Right ventricle myocardium inferior (tissue), 1 donor: Measurements from ENCODE around the gene ERVK3-1. TPM values are rescaled to one million over a fixed set of nuclear protein-coding genes. Genes with fewer than 3 reads are reported as not detected.
"Not testable (repeated sequence)": the region's sequence is repeated elsewhere in the genome, so short reads cannot be mapped to it uniquely, and the experiment has no call there.

Experiments
- ATAC-seq: fragments of 200-7000 bp; cut with Tn5 transposase; one replicate; pipeline ENCODE4 v1.9.1; 2020; ENCODE audit warnings: mild to moderate bottlenecking, moderate library complexity
- DNase-seq: peaks from one replicate; pipeline ENCODE4 v3.0.0; 2021; ENCODE audit errors: missing footprints
- intact Hi-C: fragments of 100-400 bp; cut with DNase I; formaldehyde crosslinking; loops from one replicate; pipeline ENCODE4 v1.11.0; 2022
- long read RNA-seq: library from polyadenylated mRNA; unstranded; transcript quantifications from one replicate; pipeline ENCODE4 v2.0.0, GENCODE V29; 2021
- total RNA-seq: library from RNA; stranded (reverse); fragmentation: NEBNext Ultra II Directional; extraction: Animal tissue kit (Norgen Biotek cat#: 25700); gene quantifications from one replicate; pipeline ENCODE4 v1.2.1, GENCODE V29; 2021
- donor health status: DM: no; HTN: yes; CAD: no; lungs with severe emphysema.

The ERVK3-1 gene
- 21.7 TPM for total RNA-seq
- long read RNA-seq, transcript ERVK3-1-201 (4 exons, 1,469 nt): major isoform, 11 of 15 reads
- long read RNA-seq, partial matches to known transcripts: 0 of 15 reads
- long read RNA-seq, other reads (novel, unspliced or antisense): 0 of 15 reads

- intact Hi-C loops: loop anchor here (10.0 kb wide), 1 partner anchor 80 kb away; the partner anchor contains the start of gene ZNF544
- peak; percentile 100 for ATAC-seq
- peak; percentile 99 for DNase-seq
These were observed at the start of gene ERVK3-1 for GRCh38 chr19:58305065-58305931. TSS of gene ERVK3-1 (plus strand) at chr19:58305377. CDS start at chr19:58312169, 6,792 bp downstream.

GRCh38 chr19:58258259-58258658 lies 46.9 kb upstream of the ERVK3-1 start:
- DNase-seq, ATAC-seq: not testable (repeated sequence)
- intact Hi-C loops: loop anchor here (10.0 kb wide), 1 partner anchor 63 kb away; no protein-coding TSS in a partner anchor

GRCh38 chr19:58261600-58261967 lies 43.6 kb upstream of the ERVK3-1 start:
- ATAC-seq (no peak), DNase-seq (no peak)
- intact Hi-C loops: loop anchor here (10.0 kb wide), 1 partner anchor 287 kb away; the partner anchor contains the start of gene C19orf18

- ATAC-seq: no peak
- no peak for DNase-seq
- intact Hi-C loops: loop anchor here (10.0 kb wide), 1 partner anchor 287 kb away; the partner anchor contains the start of gene C19orf18
These were observed 42.9 kb upstream of the ERVK3-1 start for GRCh38 chr19:58261968-58262921.

- intact Hi-C loops: loop anchor here (10.0 kb wide), 1 partner anchor 288 kb away; the partner anchor contains the start of gene C19orf18
- DNase-seq: no peak
- no peak for ATAC-seq
These were observed 42.3 kb upstream of the ERVK3-1 start for GRCh38 chr19:58262922-58263296.

- no peak for DNase-seq
- intact Hi-C loops: loop anchor here (10.0 kb wide), 1 partner anchor 290 kb away; the partner anchor contains the start of gene C19orf18
- ATAC-seq: no peak
These were observed 40.1 kb upstream of the ERVK3-1 start for GRCh38 chr19:58265100-58265499.

GRCh38 chr19:58268344-58268743 lies 36.8 kb upstream of the ERVK3-1 start:
- DNase-seq (no peak), ATAC-seq (no peak)
- intact Hi-C loops: loop anchor here (10.0 kb wide), 1 partner anchor 294 kb away; the partner anchor contains the start of gene C19orf18

GRCh38 chr19:58274771-58275201 lies 30.4 kb upstream of the ERVK3-1 start:
- DNase-seq (no peak), ATAC-seq (no peak)
- intact Hi-C loops: no loop called here

GRCh38 chr19:58275564-58275963 lies 29.6 kb upstream of the ERVK3-1 start:
- intact Hi-C loops: no loop called here
- ATAC-seq (no peak), DNase-seq (no peak)

GRCh38 chr19:58277197-58277596 lies 28.0 kb upstream of the ERVK3-1 start:
- no peak for ATAC-seq
- intact Hi-C loops: no loop called here
- DNase-seq: no peak

GRCh38 chr19:58277748-58278540 lies 27.2 kb upstream of the ERVK3-1 start:
- DNase-seq (no peak), ATAC-seq (peak; percentile 4)
- intact Hi-C loops: loop anchor here (1.0 kb wide), 1 partner anchor 95 kb away; the partner anchor contains the start of gene ZNF274

- peak; percentile 96 for ATAC-seq
- intact Hi-C loops: loop anchor here (1.0 kb wide), 1 partner anchor 95 kb away; the partner anchor contains the start of gene ZNF274
- DNase-seq: peak; percentile 98
These were observed 26.6 kb upstream of the ERVK3-1 start, which contains the start of gene ZNF8 for GRCh38 chr19:58278541-58279041. TSS of gene ZNF8 (plus strand) at chr19:58278955. CDS start at chr19:58279082, 127 bp downstream.

GRCh38 chr19:58279042-58279924 lies 25.9 kb upstream of the ERVK3-1 start:
- DNase-seq (peak; percentile 89), ATAC-seq (peak; percentile 76)
- intact Hi-C loops: no loop called here

- DNase-seq (no peak), ATAC-seq (no peak)
- intact Hi-C loops: no loop called here
These were observed 25.3 kb upstream of the ERVK3-1 start for GRCh38 chr19:58279925-58280316.

- intact Hi-C loops: no loop called here
- DNase-seq (no peak), ATAC-seq (no peak)
These were observed 21.0 kb upstream of the ERVK3-1 start for GRCh38 chr19:58284199-58284598.

- ATAC-seq (no peak), DNase-seq (no peak)
- intact Hi-C loops: no loop called here
These were observed 13.2 kb upstream of the ERVK3-1 start for GRCh38 chr19:58291943-58292342.
